Stimulated activated naive CD8-positive, alpha-beta T cell treated with anti-CD3 and anti-CD28 coated beads, Interleukin-15, Interleukin-2, amounts not matched to agents 100 ng/mL and 50 ng/mL, for 24 hours (primary cell): ENCODE data around the gene ZNF770.
"Not testable (repeated sequence)": the region's sequence is repeated elsewhere in the genome, so short reads cannot be mapped to it uniquely, and the experiment has no call there.

ENCODE experiments used
- H3K27ac Mint-ChIP-seq: one replicate; pipeline ENCODE4 v1.8.0; 2021; ENCODE audit warnings: mild to moderate bottlenecking, mixed read lengths
- H3K27me3 Mint-ChIP-seq: one replicate; pipeline ENCODE4 v1.8.0; 2021; ENCODE audit warnings: mixed read lengths
- H3K36me3 Mint-ChIP-seq: one replicate; pipeline ENCODE4 v1.8.0; 2021; ENCODE audit warnings: low read depth, mixed read lengths
- H3K4me1 Mint-ChIP-seq: one replicate; pipeline ENCODE4 v1.8.0; 2021; ENCODE audit warnings: low read depth, mixed read lengths
- H3K4me3 Mint-ChIP-seq: one replicate; pipeline ENCODE4 v1.8.0; 2021; ENCODE audit warnings: mild to moderate bottlenecking, mixed read lengths
- H3K9me3 Mint-ChIP-seq: one replicate; pipeline ENCODE4 v1.8.0; 2021; ENCODE audit warnings: mixed read lengths

The ZNF770 gene

GRCh38 chr15:34993412-34993811, 5.3 kb upstream of the ZNF770 start:
- Mint-ChIP-seq H3K27ac (peak overlapping the region; percentile 79), H3K4me1 (peaks cover 27% of the 10 kb centered on the region), H3K36me3 (no peaks in the 10 kb centered on the region), H3K27me3 (peaks cover 2% of the 10 kb centered on the region), H3K4me3 (peak overlapping the region; percentile 48), H3K9me3 (no peaks in the 10 kb centered on the region)

DNA sequence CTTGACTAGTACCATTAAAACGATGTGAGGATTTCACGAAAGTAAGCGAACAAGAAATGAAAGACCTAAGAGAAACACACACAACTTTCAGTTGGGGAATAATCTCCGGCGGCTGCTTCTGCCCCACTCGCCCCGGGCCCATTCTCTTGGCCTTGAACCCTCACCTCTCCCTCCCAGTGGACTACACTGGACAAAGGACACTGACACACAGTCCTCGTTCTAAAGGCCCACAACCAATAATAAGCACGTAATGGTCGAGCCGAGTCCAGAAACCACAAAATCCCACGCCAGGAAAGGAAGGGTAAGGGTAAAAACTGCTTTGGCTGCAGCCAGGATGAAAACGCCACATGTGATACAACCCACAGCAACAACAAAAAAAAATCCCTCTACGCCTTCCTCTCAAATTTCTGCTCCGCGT, 469 bp downstream of the ZNF770 start:
- Mint-ChIP-seq H3K27me3 (no peaks in the 10 kb centered on the region), H3K4me3 (peak overlapping the region; percentile 97), H3K27ac (peak overlapping the region; percentile 98), H3K36me3 (peaks cover 42% of the 10 kb centered on the region), H3K9me3 (no peaks in the 10 kb centered on the region), H3K4me1 (peaks cover 37% of the 10 kb centered on the region)

DNA sequence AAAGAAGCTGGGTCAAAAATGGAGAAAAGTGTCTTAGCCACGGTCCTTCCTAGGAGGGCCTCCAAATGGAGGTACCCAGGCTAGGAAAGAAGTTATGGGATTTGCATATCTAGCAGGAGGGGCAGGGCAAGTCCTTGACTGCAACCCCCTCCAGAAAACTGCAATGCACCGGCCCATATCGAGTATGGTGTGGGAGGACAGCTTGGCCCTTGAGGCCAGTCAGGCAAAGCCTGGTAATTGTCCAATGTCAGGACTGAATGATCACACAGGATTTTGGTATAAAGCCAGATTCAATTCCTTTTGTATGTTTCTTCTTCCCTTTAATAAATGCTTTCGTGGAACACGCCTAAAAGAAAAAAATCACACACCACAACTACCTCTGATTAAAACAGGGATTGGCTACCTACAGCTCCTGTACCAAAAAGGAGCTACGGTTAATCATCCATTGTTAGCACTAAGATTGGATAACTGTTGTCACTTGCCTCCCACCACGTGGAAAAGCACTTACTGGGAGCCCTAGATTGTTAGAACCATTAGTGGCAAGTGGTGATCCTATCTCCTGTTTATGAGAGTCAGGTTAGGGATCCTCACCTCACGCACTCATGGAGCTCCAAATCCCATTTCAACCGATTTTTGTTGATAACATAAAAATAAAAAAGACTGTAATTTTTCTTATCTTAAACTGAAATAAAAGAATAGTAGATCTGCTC, 1.2 kb downstream of the ZNF770 start:
- Mint-ChIP-seq H3K36me3 (peaks cover 49% of the 10 kb centered on the region), H3K27ac (peak overlapping the region; percentile 98), H3K27me3 (no peaks in the 10 kb centered on the region), H3K4me3 (peak overlapping the region; percentile 97), H3K4me1 (peaks cover 40% of the 10 kb centered on the region), H3K9me3 (no peaks in the 10 kb centered on the region)

DNA sequence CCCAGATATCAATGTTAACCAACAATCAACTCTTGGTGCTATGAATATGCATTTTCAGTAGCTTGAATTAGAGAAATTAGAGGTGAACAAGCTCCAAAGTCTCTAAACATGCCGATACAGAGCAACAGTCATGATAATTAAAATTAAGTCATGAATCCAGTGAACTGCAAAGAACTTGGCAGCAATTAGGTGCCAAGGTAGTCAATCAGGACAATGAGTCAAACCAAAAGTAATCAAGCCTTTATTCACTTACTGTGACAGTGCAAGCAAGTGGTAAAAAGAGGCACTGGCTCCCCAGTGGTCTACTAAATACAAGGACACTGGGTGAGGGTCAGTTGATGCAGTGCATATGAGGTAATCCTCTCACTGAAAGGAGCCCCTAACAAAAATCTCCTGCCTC, 1.8 kb downstream of the ZNF770 start:
- H3K9me3 Mint-ChIP-seq: no peaks in the 10 kb centered on the region
- peak overlapping the region; percentile 98 for H3K27ac Mint-ChIP-seq
- peak overlapping the region; percentile 97 for H3K4me3 Mint-ChIP-seq
- peaks cover 46% of the 10 kb centered on the region for H3K4me1 Mint-ChIP-seq
- peaks cover 55% of the 10 kb centered on the region for H3K36me3 Mint-ChIP-seq
- no peaks in the 10 kb centered on the region for H3K27me3 Mint-ChIP-seq

DNA sequence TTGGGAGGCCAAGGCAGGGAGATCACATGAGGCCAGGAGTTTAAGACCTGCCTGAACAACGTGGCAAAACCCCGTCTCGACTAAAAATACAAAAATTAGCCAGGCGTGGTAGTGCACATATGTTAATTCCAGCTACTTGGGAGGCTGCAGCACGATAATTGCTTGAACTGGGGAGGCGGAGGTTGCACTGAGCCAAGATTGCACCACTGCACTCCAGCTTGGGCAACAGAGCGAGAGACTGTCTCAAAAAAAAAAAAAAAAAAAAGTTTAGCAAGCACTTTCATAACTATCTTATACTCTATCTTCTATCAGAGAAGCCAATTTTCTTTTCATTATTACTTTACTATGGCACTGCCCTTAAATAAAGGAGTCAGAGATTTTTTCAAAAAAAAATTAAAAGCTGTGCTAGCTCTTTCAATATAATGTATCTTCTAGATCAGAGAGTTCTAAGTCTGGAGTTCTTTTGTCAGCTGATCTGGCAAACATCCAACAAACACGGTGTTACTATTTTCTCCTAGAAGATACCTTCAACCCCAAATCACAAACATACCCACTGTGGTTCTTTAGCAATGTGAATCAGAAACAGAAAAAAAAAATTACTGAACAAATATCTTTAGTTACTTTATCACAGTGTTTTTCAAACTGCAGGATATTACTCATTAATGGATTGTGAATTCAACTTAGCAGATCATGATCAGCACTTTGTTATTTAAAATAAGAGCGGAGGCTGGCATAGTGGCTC, 3.0 kb downstream of the ZNF770 start:
- H3K27ac Mint-ChIP-seq: peak overlapping the region; percentile 84
- peaks cover 60% of the 10 kb centered on the region for H3K36me3 Mint-ChIP-seq
- peaks cover 49% of the 10 kb centered on the region for H3K4me1 Mint-ChIP-seq
- peak overlapping the region; percentile 77 for H3K4me3 Mint-ChIP-seq
- no peaks in the 10 kb centered on the region for H3K27me3 Mint-ChIP-seq
- no peaks in the 10 kb centered on the region for H3K9me3 Mint-ChIP-seq

DNA sequence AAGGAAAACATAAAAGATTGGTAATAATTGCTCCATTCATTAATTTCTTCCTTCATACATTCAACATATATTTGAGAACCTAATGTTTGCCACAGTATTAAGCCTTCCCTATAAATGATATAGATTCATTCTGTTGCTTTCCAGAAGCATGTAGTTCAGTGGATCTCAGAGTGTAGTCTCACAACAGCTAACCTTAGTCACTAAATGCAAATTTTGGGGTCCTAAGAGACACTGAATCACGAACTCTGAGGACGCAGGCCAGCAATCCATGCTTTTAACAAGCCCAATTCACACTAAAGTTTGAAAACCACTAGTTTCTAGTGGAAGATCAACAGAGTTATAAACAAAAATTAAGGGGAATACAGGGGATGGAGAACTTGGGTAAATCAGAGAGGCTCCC, 11.3 kb downstream of the ZNF770 start:
- H3K27ac Mint-ChIP-seq: no peak overlapping the region
- H3K27me3 Mint-ChIP-seq: no peaks in the 10 kb centered on the region
- peaks cover 32% of the 10 kb centered on the region for H3K36me3 Mint-ChIP-seq
- H3K4me3 Mint-ChIP-seq: no peak overlapping the region
- peaks cover 7% of the 10 kb centered on the region for H3K4me1 Mint-ChIP-seq
- H3K9me3 Mint-ChIP-seq: no peaks in the 10 kb centered on the region

GRCh38 chr15:34976073-34976472, 12.0 kb downstream of the ZNF770 start:
- no peaks in the 10 kb centered on the region for H3K27me3 Mint-ChIP-seq
- no peak overlapping the region for H3K27ac Mint-ChIP-seq
- peaks cover under 1% of the 10 kb centered on the region for H3K4me1 Mint-ChIP-seq
- H3K9me3 Mint-ChIP-seq: no peaks in the 10 kb centered on the region
- peaks cover 26% of the 10 kb centered on the region for H3K36me3 Mint-ChIP-seq
- H3K4me3 Mint-ChIP-seq: no peak overlapping the region

DNA sequence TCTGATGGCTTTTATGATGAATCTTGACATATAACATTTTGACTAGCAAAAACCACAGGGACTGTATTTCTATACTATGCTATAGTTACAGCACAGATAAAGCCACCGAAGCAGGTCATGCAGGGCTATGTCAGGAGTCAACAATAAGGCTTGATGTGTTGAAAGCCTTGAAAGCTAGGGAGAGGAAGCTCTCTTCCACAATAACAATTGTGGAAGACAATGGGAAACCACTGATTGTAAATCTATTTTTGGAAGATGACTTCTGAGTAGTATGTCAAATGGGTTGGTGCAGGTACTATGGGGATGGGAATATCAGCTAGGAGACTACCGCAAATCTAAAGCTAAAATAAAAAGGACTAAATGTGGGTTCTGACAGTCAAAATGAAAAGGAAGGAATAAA, 14.6 kb downstream of the ZNF770 start:
- Mint-ChIP-seq H3K4me3 (no peak overlapping the region), H3K27ac (no peak overlapping the region), H3K4me1 (peaks cover 14% of the 10 kb centered on the region), H3K36me3 (peaks cover 21% of the 10 kb centered on the region), H3K9me3 (no peaks in the 10 kb centered on the region), H3K27me3 (no peaks in the 10 kb centered on the region)

GRCh38 chr15:34970098-34970643, 17.9 kb downstream of the ZNF770 start:
- peak overlapping the region; percentile 100 for H3K4me3 Mint-ChIP-seq
- peaks cover 24% of the 10 kb centered on the region for H3K36me3 Mint-ChIP-seq
- H3K27me3 Mint-ChIP-seq, H3K9me3 Mint-ChIP-seq: not testable (repeated sequence)
- H3K4me1 Mint-ChIP-seq: peaks cover 44% of the 10 kb centered on the region
- peak overlapping the region; percentile 98 for H3K27ac Mint-ChIP-seq

- H3K36me3 Mint-ChIP-seq: peaks cover 25% of the 10 kb centered on the region
- H3K27me3 Mint-ChIP-seq: no peaks in the 10 kb centered on the region
- peak within 1 kb of the TSS; percentile 98 for H3K27ac Mint-ChIP-seq
- H3K4me1 Mint-ChIP-seq: peaks cover 51% of the 10 kb centered on the region
- H3K4me3 Mint-ChIP-seq: peak within 1 kb of the TSS; percentile 100
- no peaks in the 10 kb centered on the region for H3K9me3 Mint-ChIP-seq
Measured at GRCh38 chr15:34969340-34970097, 18.6 kb downstream of the ZNF770 start, which contains the start of gene AQR. Gene AQR (minus strand): TSS chr15:34969742. CDS start chr15:34969613, 129 bp downstream.

DNA sequence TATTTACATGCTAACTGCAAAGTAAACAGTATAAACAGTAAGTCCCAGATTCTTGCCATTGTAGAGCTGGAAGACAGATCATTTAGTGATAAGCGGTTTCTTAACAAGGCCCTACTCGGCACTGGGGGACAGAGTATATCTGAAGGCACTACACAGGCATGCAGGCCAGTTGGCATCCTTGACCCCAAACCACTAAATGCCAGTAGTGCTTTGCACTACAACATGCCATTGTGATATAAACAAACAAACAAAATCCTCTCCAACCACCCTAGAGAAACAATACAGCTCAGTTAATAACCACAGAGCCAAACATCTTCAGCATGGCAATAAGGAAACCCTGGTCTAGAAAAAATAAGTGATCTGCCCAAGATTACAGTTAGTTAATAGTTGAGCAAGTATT, 23.8 kb downstream of the ZNF770 start:
- H3K4me1 Mint-ChIP-seq: peaks cover 55% of the 10 kb centered on the region
- peaks cover 58% of the 10 kb centered on the region for H3K36me3 Mint-ChIP-seq
- H3K27me3 Mint-ChIP-seq: no peaks in the 10 kb centered on the region
- no peaks in the 10 kb centered on the region for H3K9me3 Mint-ChIP-seq
- H3K27ac Mint-ChIP-seq: no peak overlapping the region
- H3K4me3 Mint-ChIP-seq: no peak overlapping the region

DNA sequence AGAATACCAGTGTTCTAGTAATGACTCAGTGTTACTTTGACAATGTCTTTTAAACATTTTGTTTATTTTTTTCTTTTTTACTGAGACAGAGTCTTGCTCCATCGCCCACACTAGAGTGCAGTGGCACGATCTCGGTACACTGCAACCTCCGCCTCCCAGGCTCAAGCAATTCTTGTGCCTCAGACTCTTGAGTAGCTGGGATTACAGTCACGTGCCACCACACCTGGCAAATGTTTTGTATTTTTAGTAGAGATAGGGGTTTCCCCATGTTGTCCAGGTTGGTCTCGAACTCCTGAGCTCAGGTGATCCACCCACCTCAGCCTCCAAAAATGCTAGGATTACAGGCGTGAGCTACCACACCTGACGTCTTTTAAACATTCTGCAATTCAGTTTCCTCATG, 34.2 kb downstream of the ZNF770 start:
- H3K36me3 Mint-ChIP-seq: peaks cover 32% of the 10 kb centered on the region
- H3K27me3 Mint-ChIP-seq: no peaks in the 10 kb centered on the region
- no peak overlapping the region for H3K27ac Mint-ChIP-seq
- H3K9me3 Mint-ChIP-seq: no peaks in the 10 kb centered on the region
- peaks cover 19% of the 10 kb centered on the region for H3K4me1 Mint-ChIP-seq
- no peak overlapping the region for H3K4me3 Mint-ChIP-seq

- Mint-ChIP-seq H3K27ac (no peak overlapping the region), H3K27me3 (no peaks in the 10 kb centered on the region), H3K9me3 (no peaks in the 10 kb centered on the region), H3K4me3 (no peak overlapping the region), H3K36me3 (peaks cover 34% of the 10 kb centered on the region), H3K4me1 (peaks cover 16% of the 10 kb centered on the region)
Measured at GRCh38 chr15:34952481-34952880, 35.6 kb downstream of the ZNF770 start.

- Mint-ChIP-seq H3K27me3 (no peaks in the 10 kb centered on the region), H3K36me3 (peaks cover 35% of the 10 kb centered on the region), H3K4me1 (peaks cover 16% of the 10 kb centered on the region), H3K9me3 (no peaks in the 10 kb centered on the region), H3K27ac (no peak overlapping the region), H3K4me3 (no peak overlapping the region)
Measured at GRCh38 chr15:34951993-34952392, 36.1 kb downstream of the ZNF770 start.

DNA sequence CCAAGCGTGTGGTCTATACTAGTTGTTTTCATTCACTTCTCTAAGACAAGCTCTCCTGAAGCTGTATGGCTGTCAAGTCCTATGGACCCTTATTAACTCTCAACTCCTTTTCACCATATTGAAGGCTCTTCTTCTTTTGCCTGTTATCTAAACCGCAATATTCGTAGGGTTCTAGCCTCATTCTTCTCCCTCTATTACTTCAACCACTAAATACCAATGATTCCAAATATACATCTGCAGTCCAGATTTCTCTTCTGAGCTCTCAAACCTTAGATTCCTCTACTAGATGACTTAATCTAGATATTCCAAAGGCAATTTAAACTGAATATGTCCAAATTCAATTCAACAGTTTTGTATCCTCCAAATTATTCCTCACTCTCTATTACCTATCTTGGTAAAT, 43.2 kb downstream of the ZNF770 start:
- H3K27me3 Mint-ChIP-seq: no peaks in the 10 kb centered on the region
- no peaks in the 10 kb centered on the region for H3K4me1 Mint-ChIP-seq
- H3K27ac Mint-ChIP-seq: no peak overlapping the region
- H3K4me3 Mint-ChIP-seq: no peak overlapping the region
- peaks cover 44% of the 10 kb centered on the region for H3K36me3 Mint-ChIP-seq
- no peaks in the 10 kb centered on the region for H3K9me3 Mint-ChIP-seq
